ENCODE measurements around the gene RELL2.
"Not testable (repeated sequence)": the region's sequence is repeated elsewhere in the genome, so short reads cannot be mapped to it uniquely, and the experiment has no call there.

RELL2 gene

GRCh38 chr5:141609044-141609443, 27.8 kb upstream of the RELL2 start:
- Mint-ChIP-seq H3K36me3 (ENCODE audit: insufficient read depth) (peaks cover 19% of the 10 kb centered on the region), H3K4me3 (no peak overlapping the region), H3K9me3 (no peaks in the 10 kb centered on the region), H3K27me3 (no peaks in the 10 kb centered on the region), H3K4me1 (peaks cover 86% of the 10 kb centered on the region), H3K27ac (ENCODE audit: low read depth) (peak overlapping the region; percentile 84)
- DNase-seq (ENCODE audit: low spot score in 2 of 2), result no peak
- no peak for ATAC-seq (replicated peaks; ENCODE audit: extremely low read depth, poor library complexity, severe bottlenecking)

GRCh38 chr5:141609921-141610320, 26.9 kb upstream of the RELL2 start:
- H3K4me3 Mint-ChIP-seq; DNase-seq (ENCODE audit: low spot score in 2 of 2); H3K9me3 Mint-ChIP-seq; ATAC-seq (replicated peaks; ENCODE audit: extremely low read depth, poor library complexity, severe bottlenecking); H3K27me3 Mint-ChIP-seq: not testable (repeated sequence)
- H3K36me3 Mint-ChIP-seq (ENCODE audit: insufficient read depth), result peaks cover 17% of the 10 kb centered on the region
- H3K4me1 Mint-ChIP-seq, result peaks cover 85% of the 10 kb centered on the region
- peak overlapping the region; percentile 84 for H3K27ac Mint-ChIP-seq (ENCODE audit: low read depth)

GRCh38 chr5:141611289-141611688, 25.5 kb upstream of the RELL2 start:
- Mint-ChIP-seq H3K27ac (ENCODE audit: low read depth) (peak overlapping the region; percentile 84), H3K4me1 (peaks cover 83% of the 10 kb centered on the region), H3K4me3 (peak overlapping the region; percentile 29), H3K27me3 (no peaks in the 10 kb centered on the region), H3K9me3 (no peaks in the 10 kb centered on the region), H3K36me3 (ENCODE audit: insufficient read depth) (peaks cover 25% of the 10 kb centered on the region)
- DNase-seq (ENCODE audit: low spot score in 2 of 2), result no peak
- ATAC-seq (replicated peaks; ENCODE audit: extremely low read depth, poor library complexity, severe bottlenecking), result no peak

GRCh38 chr5:141613344-141613743, 23.5 kb upstream of the RELL2 start:
- ATAC-seq (replicated peaks; ENCODE audit: extremely low read depth, poor library complexity, severe bottlenecking), result no peak
- no peak for DNase-seq (ENCODE audit: low spot score in 2 of 2)
- Mint-ChIP-seq H3K4me1 (peaks cover 83% of the 10 kb centered on the region), H3K27ac (ENCODE audit: low read depth) (peak overlapping the region; percentile 73), H3K27me3 (no peaks in the 10 kb centered on the region), H3K36me3 (ENCODE audit: insufficient read depth) (peaks cover 31% of the 10 kb centered on the region), H3K4me3 (peak overlapping the region; percentile 44), H3K9me3 (no peaks in the 10 kb centered on the region)

- Mint-ChIP-seq H3K4me3 (peak overlapping the region; percentile 97), H3K9me3 (no peaks in the 10 kb centered on the region), H3K27ac (ENCODE audit: low read depth) (peak overlapping the region; percentile 86), H3K36me3 (ENCODE audit: insufficient read depth) (peaks cover 30% of the 10 kb centered on the region), H3K27me3 (no peaks in the 10 kb centered on the region), H3K4me1 (peaks cover 60% of the 10 kb centered on the region)
- ATAC-seq (replicated peaks; ENCODE audit: extremely low read depth, poor library complexity, severe bottlenecking), result no peak
- DNase-seq (ENCODE audit: low spot score in 2 of 2), result no peak
These were observed 20.6 kb upstream of the RELL2 start for GRCh38 chr5:141615991-141616720.

- Mint-ChIP-seq H3K27ac (ENCODE audit: low read depth) (peak overlapping the region; percentile 86), H3K36me3 (ENCODE audit: insufficient read depth) (peaks cover 27% of the 10 kb centered on the region), H3K4me3 (peak overlapping the region; percentile 97), H3K4me1 (peaks cover 53% of the 10 kb centered on the region), H3K9me3 (no peaks in the 10 kb centered on the region), H3K27me3 (no peaks in the 10 kb centered on the region)
- DNase-seq (ENCODE audit: low spot score in 2 of 2) (no peak), ATAC-seq (replicated peaks; ENCODE audit: extremely low read depth, poor library complexity, severe bottlenecking) (no peak)
These were observed 19.7 kb upstream of the RELL2 start for GRCh38 chr5:141617128-141617527.

- DNase-seq (ENCODE audit: low spot score in 2 of 2), result no peak
- no peak for ATAC-seq (replicated peaks; ENCODE audit: extremely low read depth, poor library complexity, severe bottlenecking)
- H3K27me3 Mint-ChIP-seq, result no peaks in the 10 kb centered on the region
- H3K4me1 Mint-ChIP-seq, result peaks cover 48% of the 10 kb centered on the region
- no peaks in the 10 kb centered on the region for H3K9me3 Mint-ChIP-seq
- H3K36me3 Mint-ChIP-seq (ENCODE audit: insufficient read depth), result peaks cover 32% of the 10 kb centered on the region
- H3K27ac Mint-ChIP-seq (ENCODE audit: low read depth), result peak overlapping the region; percentile 86
- peak overlapping the region; percentile 97 for H3K4me3 Mint-ChIP-seq
These were observed 19.1 kb upstream of the RELL2 start for GRCh38 chr5:141617682-141618029.

GRCh38 chr5:141618030-141618803, 18.6 kb upstream of the RELL2 start:
- peaks cover 42% of the 10 kb centered on the region for H3K4me1 Mint-ChIP-seq
- no peaks in the 10 kb centered on the region for H3K9me3 Mint-ChIP-seq
- DNase-seq (ENCODE audit: low spot score in 2 of 2), result peak; percentile 24 to 38
- peaks cover 36% of the 10 kb centered on the region for H3K36me3 Mint-ChIP-seq (ENCODE audit: insufficient read depth)
- H3K27ac Mint-ChIP-seq (ENCODE audit: low read depth), result peak overlapping the region; percentile 86
- ATAC-seq (replicated peaks; ENCODE audit: extremely low read depth, poor library complexity, severe bottlenecking), result peak; percentile 54
- no peaks in the 10 kb centered on the region for H3K27me3 Mint-ChIP-seq
- H3K4me3 Mint-ChIP-seq, result peak overlapping the region; percentile 97

- H3K4me1 Mint-ChIP-seq, result peaks cover 35% of the 10 kb centered on the region
- no peaks in the 10 kb centered on the region for H3K9me3 Mint-ChIP-seq
- DNase-seq (ENCODE audit: low spot score in 2 of 2), result peak; percentile 86 to 94
- H3K27me3 Mint-ChIP-seq, result no peaks in the 10 kb centered on the region
- ATAC-seq (replicated peaks; ENCODE audit: extremely low read depth, poor library complexity, severe bottlenecking), result peak; percentile 91
- peak within 1 kb of the TSS; percentile 97 for H3K4me3 Mint-ChIP-seq
- peak within 1 kb of the TSS; percentile 86 for H3K27ac Mint-ChIP-seq (ENCODE audit: low read depth)
- peaks cover 43% of the 10 kb centered on the region for H3K36me3 Mint-ChIP-seq (ENCODE audit: insufficient read depth)
These were observed 17.8 kb upstream of the RELL2 start, which contains the start of gene DIAPH1 for GRCh38 chr5:141618804-141619554. TSS of gene DIAPH1 (minus strand) at chr5:141619000. CDS start at chr5:141618914, 86 bp downstream.

- Mint-ChIP-seq H3K4me3 (no peak overlapping the region), H3K27ac (ENCODE audit: low read depth) (peak overlapping the region; percentile 75), H3K36me3 (ENCODE audit: insufficient read depth) (peaks cover 52% of the 10 kb centered on the region), H3K9me3 (no peaks in the 10 kb centered on the region), H3K27me3 (no peaks in the 10 kb centered on the region), H3K4me1 (no peaks in the 10 kb centered on the region)
- DNase-seq (ENCODE audit: low spot score in 2 of 2) (no peak), ATAC-seq (replicated peaks; ENCODE audit: extremely low read depth, poor library complexity, severe bottlenecking) (no peak)
These were observed 13.6 kb upstream of the RELL2 start for GRCh38 chr5:141623186-141623585.

- peaks cover 54% of the 10 kb centered on the region for H3K36me3 Mint-ChIP-seq (ENCODE audit: insufficient read depth)
- H3K4me3 Mint-ChIP-seq, result no peak overlapping the region
- H3K27ac Mint-ChIP-seq (ENCODE audit: low read depth), result peak overlapping the region; percentile 75
- no peaks in the 10 kb centered on the region for H3K9me3 Mint-ChIP-seq
- DNase-seq (ENCODE audit: low spot score in 2 of 2) (no peak), ATAC-seq (replicated peaks; ENCODE audit: extremely low read depth, poor library complexity, severe bottlenecking) (no peak)
- no peaks in the 10 kb centered on the region for H3K4me1 Mint-ChIP-seq
- H3K27me3 Mint-ChIP-seq, result no peaks in the 10 kb centered on the region
These were observed 13.2 kb upstream of the RELL2 start for GRCh38 chr5:141623611-141624010.

- Mint-ChIP-seq H3K27me3 (no peaks in the 10 kb centered on the region), H3K4me1 (no peaks in the 10 kb centered on the region), H3K27ac (ENCODE audit: low read depth) (peak overlapping the region; percentile 11), H3K36me3 (ENCODE audit: insufficient read depth) (peaks cover 44% of the 10 kb centered on the region), H3K4me3 (no peak overlapping the region), H3K9me3 (no peaks in the 10 kb centered on the region)
- DNase-seq (ENCODE audit: low spot score in 2 of 2) (no peak), ATAC-seq (replicated peaks; ENCODE audit: extremely low read depth, poor library complexity, severe bottlenecking) (no peak)
These were observed 8.5 kb upstream of the RELL2 start for GRCh38 chr5:141628175-141628788.
